Measurements from ENCODE around the gene ANKRD18A.

ANKRD18A gene

DNA sequence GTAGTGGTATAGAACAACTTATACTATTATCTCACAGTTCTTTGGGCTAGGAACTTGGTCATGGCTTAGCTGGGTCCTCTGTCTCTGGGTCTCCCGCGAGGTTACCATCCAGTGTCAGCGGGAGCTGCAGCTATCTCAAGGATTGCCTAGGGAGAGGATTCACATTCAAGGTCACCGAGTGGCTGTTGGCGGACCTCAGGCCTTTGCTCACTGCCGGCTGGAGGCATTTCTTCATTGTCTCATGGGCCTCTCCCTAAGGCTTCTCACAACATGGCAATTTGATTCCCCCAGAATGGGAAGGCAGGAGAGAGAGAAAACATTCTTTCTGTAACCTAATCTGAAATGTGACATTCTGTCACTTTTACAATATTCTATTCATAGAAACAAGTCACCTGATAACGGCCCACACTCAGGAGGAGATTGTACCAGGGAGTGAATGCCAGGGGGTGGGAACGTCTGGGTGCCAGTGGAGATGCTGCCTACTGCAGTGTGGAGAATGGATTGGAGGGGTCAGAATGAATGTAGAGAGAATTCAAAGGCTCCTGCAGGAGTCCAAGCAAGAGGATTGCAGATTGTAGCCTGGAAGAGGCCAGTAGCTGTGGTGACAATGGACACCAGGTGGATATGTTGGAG lies 29.5 kb upstream of the ANKRD18A start:
- no peaks in the 10 kb centered on the region for H3K27me3 ChIP-seq (replicated peaks; ENCODE audit: control insufficient read depth, insufficient read depth, low read length, poor library complexity, severe bottlenecking)
- no peak overlapping the region for H3K27ac ChIP-seq (ENCODE audit: insufficient read depth, low read length, poor library complexity, severe bottlenecking)
- H3K36me3 ChIP-seq (ENCODE audit: control insufficient read depth, insufficient read depth, low read length), result no peaks in the 10 kb centered on the region
- no peak for DNase-seq
- no peaks in the 10 kb centered on the region for H3K4me1 ChIP-seq (ENCODE audit: control insufficient read depth, insufficient read depth, low read length, poor library complexity, severe bottlenecking)
- no peak overlapping the region for H3K4me3 ChIP-seq (ENCODE audit: insufficient read depth, low read depth, low read length, poor library complexity, severe bottlenecking)
- H3K9me3 ChIP-seq (ENCODE audit: control insufficient read depth, low read length), result no peaks in the 10 kb centered on the region

DNA sequence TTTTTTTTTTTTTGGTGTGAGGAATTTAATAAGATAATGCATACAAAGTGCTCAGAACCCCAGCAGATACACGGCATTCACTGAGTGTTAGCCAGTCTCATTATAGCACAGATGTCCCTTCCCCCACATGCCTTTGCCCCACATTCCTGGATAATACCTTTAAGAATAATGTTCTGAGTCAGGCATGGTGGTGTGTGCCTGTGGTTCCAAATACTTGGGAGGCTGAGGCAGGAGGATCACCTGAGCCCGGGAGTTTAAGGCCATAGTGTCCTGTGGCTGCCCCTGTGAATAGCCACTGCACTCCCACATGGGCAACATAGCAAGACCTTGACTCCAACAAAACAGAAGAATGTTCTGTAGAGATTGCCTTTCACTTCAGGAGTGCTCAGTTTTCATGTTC lies 24.2 kb upstream of the ANKRD18A start:
- no peak for DNase-seq
- no peaks in the 10 kb centered on the region for H3K9me3 ChIP-seq (ENCODE audit: control insufficient read depth, low read length)
- no peak overlapping the region for H3K27ac ChIP-seq (ENCODE audit: insufficient read depth, low read length, poor library complexity, severe bottlenecking)
- H3K4me1 ChIP-seq (ENCODE audit: control insufficient read depth, insufficient read depth, low read length, poor library complexity, severe bottlenecking), result no peaks in the 10 kb centered on the region
- no peaks in the 10 kb centered on the region for H3K36me3 ChIP-seq (ENCODE audit: control insufficient read depth, insufficient read depth, low read length)
- H3K27me3 ChIP-seq (replicated peaks; ENCODE audit: control insufficient read depth, insufficient read depth, low read length, poor library complexity, severe bottlenecking), result no peaks in the 10 kb centered on the region
- no peak overlapping the region for H3K4me3 ChIP-seq (ENCODE audit: insufficient read depth, low read depth, low read length, poor library complexity, severe bottlenecking)

DNA sequence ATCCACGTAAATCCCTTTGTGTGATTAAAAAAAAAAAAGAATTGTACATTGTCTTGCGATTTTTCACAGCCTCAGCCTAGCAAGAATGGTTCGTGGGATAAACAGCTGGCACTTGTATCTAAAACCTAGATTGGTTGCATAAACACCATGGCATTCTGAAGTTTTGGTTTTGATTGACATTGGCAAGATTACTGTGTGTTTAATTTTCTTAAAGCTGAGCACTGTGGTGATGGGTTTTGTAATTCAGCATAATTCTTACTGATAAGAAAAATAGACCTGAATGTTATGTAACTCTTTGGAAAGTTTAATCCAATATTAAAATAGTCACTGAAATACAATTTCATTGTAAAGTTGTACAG lies 23.4 kb upstream of the ANKRD18A start:
- no peak for DNase-seq
- H3K9me3 ChIP-seq (ENCODE audit: control insufficient read depth, low read length), result no peaks in the 10 kb centered on the region

DNA sequence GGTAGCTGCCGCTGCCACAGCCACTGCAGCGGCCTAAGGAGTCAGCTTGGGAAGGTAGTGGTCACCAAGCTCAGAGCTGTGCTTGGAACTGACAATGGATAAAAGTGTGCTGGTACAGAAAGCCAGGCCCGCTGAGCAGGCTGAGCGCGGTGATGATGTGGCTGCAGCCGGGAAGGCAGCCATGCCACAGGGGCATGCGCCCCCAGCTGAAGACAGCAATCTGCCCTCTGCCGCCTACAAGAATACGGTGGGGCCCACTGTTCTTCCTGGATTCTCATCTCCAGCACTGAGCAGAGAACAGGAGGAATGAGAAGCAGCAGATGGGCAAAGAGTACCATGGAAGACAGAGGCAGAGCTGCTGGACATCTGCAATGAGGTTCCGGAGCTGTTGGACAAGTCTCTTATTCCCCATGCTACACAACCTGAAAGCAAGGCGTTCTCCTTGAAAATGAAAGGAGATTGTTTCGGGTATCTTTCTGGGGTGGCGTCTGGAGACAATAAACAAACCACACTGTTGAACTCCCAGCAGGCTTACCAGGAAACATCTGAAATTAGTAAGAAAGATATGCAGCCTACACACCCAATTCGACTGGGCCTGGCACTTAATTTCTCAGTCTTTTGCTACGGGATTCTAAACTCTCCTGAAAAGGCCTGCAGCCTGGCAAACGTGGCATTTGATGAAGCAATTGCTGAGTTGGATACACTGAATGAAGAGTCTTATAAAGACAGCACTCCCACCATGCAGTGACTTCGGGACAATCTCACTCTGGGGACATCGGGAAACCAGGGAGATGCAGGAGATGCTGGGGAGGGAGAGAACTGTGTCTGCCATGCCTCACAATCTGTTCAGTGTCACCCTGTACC lies 22.8 kb upstream of the ANKRD18A start:
- H3K4me3 ChIP-seq (ENCODE audit: insufficient read depth, low read depth, low read length, poor library complexity, severe bottlenecking), result no peak overlapping the region
- no peak for DNase-seq
- H3K9me3 ChIP-seq (ENCODE audit: control insufficient read depth, low read length), result no peaks in the 10 kb centered on the region
- no peaks in the 10 kb centered on the region for H3K27me3 ChIP-seq (replicated peaks; ENCODE audit: control insufficient read depth, insufficient read depth, low read length, poor library complexity, severe bottlenecking)
- no peak overlapping the region for H3K27ac ChIP-seq (ENCODE audit: insufficient read depth, low read length, poor library complexity, severe bottlenecking)
- H3K4me1 ChIP-seq (ENCODE audit: control insufficient read depth, insufficient read depth, low read length, poor library complexity, severe bottlenecking), result no peaks in the 10 kb centered on the region
- H3K36me3 ChIP-seq (ENCODE audit: control insufficient read depth, insufficient read depth, low read length), result no peaks in the 10 kb centered on the region

More for the DNA sequence above, 23.4 kb upstream of the ANKRD18A start:
- Histone ChIP-seq H3K36me3 (ENCODE audit: control insufficient read depth, insufficient read depth, low read length) (no peaks in the 10 kb centered on the region), H3K4me1 (ENCODE audit: control insufficient read depth, insufficient read depth, low read length, poor library complexity, severe bottlenecking) (no peaks in the 10 kb centered on the region), H3K27ac (ENCODE audit: insufficient read depth, low read length, poor library complexity, severe bottlenecking) (no peak overlapping the region), H3K27me3 (replicated peaks; ENCODE audit: control insufficient read depth, insufficient read depth, low read length, poor library complexity, severe bottlenecking) (no peaks in the 10 kb centered on the region), H3K4me3 (ENCODE audit: insufficient read depth, low read depth, low read length, poor library complexity, severe bottlenecking) (no peak overlapping the region)

DNA sequence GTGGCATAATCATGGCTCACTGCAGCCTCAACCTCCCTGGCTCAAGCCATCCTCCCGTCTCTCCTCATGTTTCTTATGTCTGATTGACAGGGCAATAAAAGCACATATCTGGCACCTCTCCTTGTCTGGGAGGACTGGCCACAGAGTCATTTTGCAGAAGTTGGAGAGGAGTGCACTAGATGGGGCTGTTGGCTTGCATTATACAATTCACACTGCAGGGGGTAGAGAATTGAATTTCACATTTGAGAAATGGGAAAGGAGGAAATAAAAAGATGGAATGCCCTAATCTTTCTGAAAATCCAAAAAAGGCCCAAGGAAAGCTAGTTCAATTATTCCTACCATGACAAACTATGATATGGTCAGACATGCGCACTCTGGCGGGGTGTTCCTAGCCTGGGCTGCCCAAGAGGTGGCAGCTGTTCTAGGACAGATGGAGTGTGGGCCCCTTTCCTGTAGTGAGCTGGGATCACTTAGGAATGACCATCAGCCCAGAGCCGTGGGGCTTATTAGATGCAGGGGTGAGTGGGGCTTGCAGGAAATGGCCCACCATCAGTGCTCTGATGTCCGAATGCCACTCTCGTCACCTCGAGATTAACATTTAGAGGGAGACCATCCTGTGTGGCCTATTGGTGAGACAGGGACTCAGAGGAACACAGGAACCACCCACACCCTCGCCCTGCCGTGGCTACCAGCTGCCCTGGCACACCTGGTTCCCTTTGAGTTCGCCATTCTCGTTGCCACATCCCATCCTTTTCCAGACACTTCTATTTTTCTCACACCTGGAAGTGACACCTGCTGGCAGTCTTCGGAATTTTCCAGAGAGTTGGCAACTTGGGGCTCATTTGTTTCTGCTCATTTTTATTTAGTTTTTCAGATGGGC lies 21.8 kb upstream of the ANKRD18A start:
- no peaks in the 10 kb centered on the region for H3K9me3 ChIP-seq (ENCODE audit: control insufficient read depth, low read length)
- DNase-seq, result no peak
- no peaks in the 10 kb centered on the region for H3K4me1 ChIP-seq (ENCODE audit: control insufficient read depth, insufficient read depth, low read length, poor library complexity, severe bottlenecking)

DNA sequence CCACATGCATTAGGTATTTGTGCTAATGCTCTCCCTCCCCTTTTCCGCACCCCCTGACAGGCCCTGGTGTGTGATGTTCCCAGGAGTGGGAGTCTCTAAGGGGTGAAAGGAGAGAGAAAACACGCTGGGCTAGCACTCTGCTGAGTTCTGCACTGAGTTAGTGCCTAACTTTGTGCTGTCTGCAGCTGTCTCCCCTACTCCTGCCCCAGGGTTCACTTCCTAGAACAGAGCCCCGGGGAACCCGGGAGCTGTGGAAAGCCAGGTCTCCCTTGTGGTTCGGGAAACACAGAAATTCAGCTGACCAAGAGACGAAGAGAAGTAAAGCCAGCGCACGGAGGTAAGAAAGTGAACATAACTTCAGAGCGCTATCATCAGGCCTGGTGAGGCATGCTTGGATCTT lies 20.7 kb upstream of the ANKRD18A start:
- H3K4me3 ChIP-seq (ENCODE audit: insufficient read depth, low read depth, low read length, poor library complexity, severe bottlenecking), result no peak overlapping the region
- no peaks in the 10 kb centered on the region for H3K36me3 ChIP-seq (ENCODE audit: control insufficient read depth, insufficient read depth, low read length)
- no peaks in the 10 kb centered on the region for H3K9me3 ChIP-seq (ENCODE audit: control insufficient read depth, low read length)
- H3K4me1 ChIP-seq (ENCODE audit: control insufficient read depth, insufficient read depth, low read length, poor library complexity, severe bottlenecking), result no peaks in the 10 kb centered on the region
- H3K27ac ChIP-seq (ENCODE audit: insufficient read depth, low read length, poor library complexity, severe bottlenecking), result no peak overlapping the region
- no peak for DNase-seq
- no peaks in the 10 kb centered on the region for H3K27me3 ChIP-seq (replicated peaks; ENCODE audit: control insufficient read depth, insufficient read depth, low read length, poor library complexity, severe bottlenecking)

More for the DNA sequence above, 21.8 kb upstream of the ANKRD18A start:
- no peaks in the 10 kb centered on the region for H3K36me3 ChIP-seq (ENCODE audit: control insufficient read depth, insufficient read depth, low read length)
- no peak overlapping the region for H3K4me3 ChIP-seq (ENCODE audit: insufficient read depth, low read depth, low read length, poor library complexity, severe bottlenecking)
- H3K27me3 ChIP-seq (replicated peaks; ENCODE audit: control insufficient read depth, insufficient read depth, low read length, poor library complexity, severe bottlenecking), result no peaks in the 10 kb centered on the region
- no peak overlapping the region for H3K27ac ChIP-seq (ENCODE audit: insufficient read depth, low read length, poor library complexity, severe bottlenecking)

DNA sequence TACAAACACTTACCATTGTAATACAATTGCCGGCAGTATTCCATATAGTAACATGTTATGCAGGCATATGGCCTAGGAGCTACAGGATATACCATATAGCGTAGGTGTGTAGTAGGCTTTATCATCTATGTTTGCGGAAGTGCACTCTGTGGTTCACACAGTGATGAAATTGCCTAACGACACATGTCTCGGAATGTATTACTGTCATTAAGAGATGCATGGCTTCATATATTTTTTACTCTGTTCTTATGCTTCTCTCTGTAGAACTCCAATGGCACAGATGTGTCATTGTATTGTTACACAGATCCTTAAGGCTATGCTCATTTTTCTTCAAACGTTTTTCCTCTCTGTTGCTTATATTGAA lies 19.2 kb upstream of the ANKRD18A start:
- no peak overlapping the region for H3K4me3 ChIP-seq (ENCODE audit: insufficient read depth, low read depth, low read length, poor library complexity, severe bottlenecking)
- H3K27me3 ChIP-seq (replicated peaks; ENCODE audit: control insufficient read depth, insufficient read depth, low read length, poor library complexity, severe bottlenecking), result no peaks in the 10 kb centered on the region
- no peaks in the 10 kb centered on the region for H3K4me1 ChIP-seq (ENCODE audit: control insufficient read depth, insufficient read depth, low read length, poor library complexity, severe bottlenecking)
- H3K36me3 ChIP-seq (ENCODE audit: control insufficient read depth, insufficient read depth, low read length), result no peaks in the 10 kb centered on the region
- no peak overlapping the region for H3K27ac ChIP-seq (ENCODE audit: insufficient read depth, low read length, poor library complexity, severe bottlenecking)
- no peak for DNase-seq
- H3K9me3 ChIP-seq (ENCODE audit: control insufficient read depth, low read length), result no peaks in the 10 kb centered on the region

DNA sequence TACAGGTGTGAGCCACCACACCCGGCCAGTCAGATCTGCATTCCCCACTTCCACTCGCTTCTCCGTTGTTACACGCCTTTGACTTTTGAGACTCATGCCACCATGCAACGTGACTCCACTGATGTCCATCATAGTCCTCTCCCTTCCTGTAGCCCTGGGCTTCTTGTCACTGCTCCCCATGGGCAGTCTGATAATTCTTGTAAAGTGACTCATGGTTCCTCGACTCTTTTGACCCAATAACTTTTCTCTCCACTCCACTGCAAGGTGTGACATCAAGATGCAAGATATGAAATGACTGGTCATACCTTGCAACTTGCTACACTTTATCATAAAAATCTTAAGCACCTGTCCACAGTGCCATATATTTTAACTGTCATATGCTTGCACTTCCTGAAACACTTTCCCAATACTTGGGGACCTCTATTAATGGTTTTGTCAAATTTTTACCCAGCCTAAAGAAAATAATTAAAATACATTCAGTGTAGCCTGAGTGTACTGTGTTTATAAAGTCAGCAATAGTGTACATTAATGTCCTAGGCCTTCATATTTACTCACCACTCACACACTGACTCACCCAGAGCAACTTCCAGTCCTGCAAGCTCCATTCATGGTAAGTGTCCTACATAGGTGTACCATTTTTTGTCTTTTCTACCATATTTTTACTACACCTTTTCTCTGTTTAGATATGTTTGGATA lies 18.6 kb upstream of the ANKRD18A start:
- no peak overlapping the region for H3K27ac ChIP-seq (ENCODE audit: insufficient read depth, low read length, poor library complexity, severe bottlenecking)
- no peaks in the 10 kb centered on the region for H3K27me3 ChIP-seq (replicated peaks; ENCODE audit: control insufficient read depth, insufficient read depth, low read length, poor library complexity, severe bottlenecking)
- no peak for DNase-seq
- no peak overlapping the region for H3K4me3 ChIP-seq (ENCODE audit: insufficient read depth, low read depth, low read length, poor library complexity, severe bottlenecking)
- no peaks in the 10 kb centered on the region for H3K36me3 ChIP-seq (ENCODE audit: control insufficient read depth, insufficient read depth, low read length)
- H3K9me3 ChIP-seq (ENCODE audit: control insufficient read depth, low read length), result no peaks in the 10 kb centered on the region
- no peaks in the 10 kb centered on the region for H3K4me1 ChIP-seq (ENCODE audit: control insufficient read depth, insufficient read depth, low read length, poor library complexity, severe bottlenecking)

DNA sequence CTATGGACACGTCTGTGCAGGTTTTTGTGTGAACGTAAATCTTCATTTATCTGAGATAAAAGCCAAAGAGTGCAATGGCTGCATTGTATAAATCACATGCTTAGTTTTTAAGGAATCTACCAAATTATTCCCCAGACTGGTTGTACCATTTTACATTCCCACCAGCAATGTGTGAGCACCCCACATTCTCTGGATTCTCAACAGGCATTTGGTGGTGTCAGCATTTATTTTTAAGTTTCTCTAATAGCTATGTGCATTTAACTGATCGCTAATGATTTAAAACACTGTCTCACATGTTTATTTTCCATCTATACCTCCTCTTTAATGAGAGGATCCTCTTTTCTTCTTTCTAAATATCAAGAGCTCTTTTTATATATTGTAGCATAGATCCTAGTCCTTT lies 13.9 kb upstream of the ANKRD18A start:
- no peak for DNase-seq
- H3K27ac ChIP-seq (ENCODE audit: insufficient read depth, low read length, poor library complexity, severe bottlenecking), result no peak overlapping the region
- H3K27me3 ChIP-seq (replicated peaks; ENCODE audit: control insufficient read depth, insufficient read depth, low read length, poor library complexity, severe bottlenecking), result no peaks in the 10 kb centered on the region
- H3K36me3 ChIP-seq (ENCODE audit: control insufficient read depth, insufficient read depth, low read length), result no peaks in the 10 kb centered on the region
- no peak overlapping the region for H3K4me3 ChIP-seq (ENCODE audit: insufficient read depth, low read depth, low read length, poor library complexity, severe bottlenecking)
- no peaks in the 10 kb centered on the region for H3K4me1 ChIP-seq (ENCODE audit: control insufficient read depth, insufficient read depth, low read length, poor library complexity, severe bottlenecking)
- H3K9me3 ChIP-seq (ENCODE audit: control insufficient read depth, low read length), result no peaks in the 10 kb centered on the region
